ENCODE measurements around the gene TSEN34. TPM values are rescaled to one million over a fixed set of nuclear protein-coding genes. Genes with fewer than 3 reads are reported as not detected.

TSEN34 gene
- total RNA-seq, 1 donor from 2014 or later: 52.3 TPM

DNA sequence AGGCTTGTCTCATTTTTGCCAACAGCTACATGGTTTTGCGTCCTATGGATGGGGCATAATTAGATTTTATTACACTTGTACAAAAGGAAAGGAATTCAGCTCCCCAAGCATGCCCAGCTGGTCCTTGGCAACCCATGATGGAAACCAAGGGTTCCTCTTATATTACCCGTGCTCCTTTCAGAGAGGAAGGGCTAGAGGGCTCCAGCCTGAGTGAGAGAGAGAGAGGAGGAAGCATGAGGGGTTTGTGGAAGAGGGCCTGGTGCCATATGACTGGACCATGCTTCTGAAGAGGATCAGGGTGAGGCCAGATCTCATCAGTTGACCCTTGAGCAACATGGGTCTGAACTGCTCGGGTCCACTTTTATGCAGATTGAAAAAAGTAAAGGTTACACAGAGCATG, 6.0 kb downstream of the TSEN34 start:
- H3K4me1 ChIP-seq: peaks cover 28% of the 10 kb centered on the region
- no peaks in the 10 kb centered on the region for H3K27me3 ChIP-seq
- intact Hi-C loops (cut with DNase I): no loop called here
- no peak overlapping the region for H3K27ac ChIP-seq
- TF ChIP-seq CTCF (IDR thresholded peaks at IDR 0.05) (no peak), POLR2AphosphoS5 (IDR thresholded peaks at IDR 0.05; ENCODE audit: insufficient read depth in 1 of 2, low read depth in 1 of 2) (no peak), POLR2A (IDR thresholded peaks at IDR 0.05) (no peak)
- DNase-seq (ENCODE audit: extremely low spot score in 2 of 2): no peak
- no peaks in the 10 kb centered on the region for H3K9me3 ChIP-seq
- no peak overlapping the region for H3K4me3 ChIP-seq
- peaks cover 0 to 27% of the 10 kb centered on the region in 2 donors for H3K36me3 ChIP-seq

GRCh38 chr19:54199401-54199800, 8.3 kb downstream of the TSEN34 start:
- intact Hi-C loops (cut with DNase I): no loop called here
- peaks cover 39% of the 10 kb centered on the region for H3K4me1 ChIP-seq
- H3K27me3 ChIP-seq: no peaks in the 10 kb centered on the region
- H3K4me3 ChIP-seq: no peak overlapping the region
- no peak for TF ChIP-seq CTCF (IDR thresholded peaks at IDR 0.05)
- no peak for TF ChIP-seq POLR2AphosphoS5 (IDR thresholded peaks at IDR 0.05; ENCODE audit: insufficient read depth in 1 of 2, low read depth in 1 of 2)
- TF ChIP-seq POLR2A (IDR thresholded peaks at IDR 0.05): no peak
- DNase-seq (ENCODE audit: extremely low spot score in 2 of 2): no peak
- H3K36me3 ChIP-seq: peaks cover 0 to 35% of the 10 kb centered on the region in 2 donors
- no peaks in the 10 kb centered on the region for H3K9me3 ChIP-seq
- H3K27ac ChIP-seq: no peak overlapping the region

GRCh38 chr19:54201172-54201701, 10.1 kb downstream of the TSEN34 start:
- Histone ChIP-seq H3K4me3 (peak overlapping the region; percentile 60 to 87), H3K9me3 (no peaks in the 10 kb centered on the region), H3K36me3 (peaks cover 0 to 47% of the 10 kb centered on the region in 2 donors), H3K27ac (peak overlapping the region; percentile 91), H3K27me3 (no peaks in the 10 kb centered on the region), H3K4me1 (peaks cover 54% of the 10 kb centered on the region)
- intact Hi-C loops (cut with DNase I): no loop called here
- DNase-seq (ENCODE audit: extremely low spot score in 2 of 2): no peak
- TF ChIP-seq POLR2AphosphoS5 (IDR thresholded peaks at IDR 0.05; ENCODE audit: insufficient read depth in 1 of 2, low read depth in 1 of 2) (no peak), POLR2A (IDR thresholded peaks at IDR 0.05) (no peak), CTCF (IDR thresholded peaks at IDR 0.05) (no peak)

- peaks cover 0 to 54% of the 10 kb centered on the region in 2 donors for H3K36me3 ChIP-seq
- H3K27ac ChIP-seq: no peak overlapping the region
- intact Hi-C loops (cut with DNase I): no loop called here
- peak overlapping the region; percentile 60 to 87 for H3K4me3 ChIP-seq
- no peaks in the 10 kb centered on the region for H3K27me3 ChIP-seq
- DNase-seq (ENCODE audit: extremely low spot score in 2 of 2): no peak
- H3K4me1 ChIP-seq: peaks cover 61% of the 10 kb centered on the region
- TF ChIP-seq POLR2A (IDR thresholded peaks at IDR 0.05) (no peak), POLR2AphosphoS5 (IDR thresholded peaks at IDR 0.05; ENCODE audit: insufficient read depth in 1 of 2, low read depth in 1 of 2) (no peak), CTCF (IDR thresholded peaks at IDR 0.05) (no peak)
- H3K9me3 ChIP-seq: no peaks in the 10 kb centered on the region
These were observed 10.9 kb downstream of the TSEN34 start for GRCh38 chr19:54201980-54202379.

DNA sequence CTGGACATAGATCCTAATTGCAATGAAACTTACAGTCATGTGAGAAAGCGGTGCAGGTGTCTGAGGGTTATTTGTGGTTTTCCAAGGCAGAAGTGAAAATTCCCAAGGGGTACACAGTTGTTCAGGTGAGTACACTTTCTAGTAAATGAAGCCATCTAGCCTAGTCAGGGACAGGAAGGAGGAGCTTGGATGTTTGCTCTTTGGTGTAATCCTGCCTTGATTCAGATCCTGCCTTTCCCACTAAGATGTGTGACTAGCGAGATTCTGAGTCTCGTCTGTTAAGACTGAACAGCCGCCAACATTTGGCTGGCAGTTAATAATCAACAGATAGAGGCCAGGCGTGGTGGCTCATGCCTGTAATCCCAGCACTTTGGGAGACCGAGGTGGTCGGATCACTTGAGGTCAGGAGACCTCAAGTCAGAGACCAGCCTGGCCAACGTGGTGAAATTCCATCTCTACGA, 12.1 kb downstream of the TSEN34 start:
- no peaks in the 10 kb centered on the region for H3K9me3 ChIP-seq
- no peaks in the 10 kb centered on the region for H3K27me3 ChIP-seq
- no peak overlapping the region for H3K4me3 ChIP-seq
- intact Hi-C loops (cut with DNase I): no loop called here
- DNase-seq (ENCODE audit: extremely low spot score in 2 of 2): no peak
- TF ChIP-seq POLR2AphosphoS5 (IDR thresholded peaks at IDR 0.05; ENCODE audit: insufficient read depth in 1 of 2, low read depth in 1 of 2) (no peak), CTCF (IDR thresholded peaks at IDR 0.05) (no peak), POLR2A (IDR thresholded peaks at IDR 0.05) (no peak)
- H3K36me3 ChIP-seq: peaks cover 0 to 66% of the 10 kb centered on the region in 2 donors
- no peak overlapping the region for H3K27ac ChIP-seq
- peaks cover 61% of the 10 kb centered on the region for H3K4me1 ChIP-seq
